RWPE2 (cell line): ENCODE data around the gene CIRBP.

Experiments used
- ATAC-seq: fragments of 200-7000 bp; cut with Tn5 transposase; 3 replicates; pipeline ENCODE4 v1.9.1; 2021; ENCODE audit warnings: low read depth
- DNase-seq: peaks from one replicate; pipeline ENCODE4 v3.0.0-alpha.2; 2020; ENCODE audit warnings: low spot score
- H3K27ac ChIP-seq: fragments of 450-650 bp; 2 replicates; pipeline ENCODE4 v1.5.1; 2017; ENCODE audit warnings: mild to moderate bottlenecking; ENCODE audit not compliant: poor library complexity, severe bottlenecking
- H3K27me3 ChIP-seq: fragments of 250-450 bp; sonication (Bioruptor Pico); 2 replicates; pipeline ENCODE4 v1.5.1; 2021; ENCODE audit warnings: mild to moderate bottlenecking, moderate library complexity; ENCODE audit not compliant: insufficient read depth, poor library complexity, severe bottlenecking
- H3K36me3 ChIP-seq: fragments of 250-450 bp; sonication (Bioruptor Pico); 2 replicates; pipeline ENCODE4 v1.5.1; 2020; ENCODE audit warnings: low read depth, mild to moderate bottlenecking, moderate library complexity
- H3K4me1 ChIP-seq: fragments of 250-450 bp; sonication (Bioruptor Pico); 2 replicates; pipeline ENCODE4 v1.5.1; 2021; ENCODE audit warnings: mild to moderate bottlenecking, moderate library complexity; ENCODE audit not compliant: insufficient read depth, poor library complexity, severe bottlenecking
- H3K4me3 ChIP-seq: fragments of 250-450 bp; sonication (Bioruptor Pico); 2 replicates; pipeline ENCODE4 v1.5.1; 2021; ENCODE audit warnings: mild to moderate bottlenecking, moderate library complexity; ENCODE audit not compliant: severe bottlenecking
- H3K9me3 ChIP-seq: fragments of 250-450 bp; sonication (Bioruptor Pico); 2 replicates; pipeline ENCODE4 v1.5.1; 2021; ENCODE audit warnings: mild to moderate bottlenecking, moderate library complexity; ENCODE audit not compliant: severe bottlenecking
- CTCF ChIP-seq: fragments of 450-650 bp; IDR thresholded peaks from one replicate; pipeline ENCODE4 v1.5.1; 2017; ENCODE audit warnings: mild to moderate bottlenecking, moderate library complexity; ENCODE audit not compliant: poor library complexity, severe bottlenecking

Gene CIRBP

GRCh38 chr19:1234955-1235380, 34.2 kb upstream of the CIRBP start:
- Histone ChIP-seq H3K27ac (no peak overlapping the region), H3K36me3 (peaks cover 16% of the 10 kb centered on the region), H3K4me3 (no peak overlapping the region), H3K4me1 (peaks cover 8% of the 10 kb centered on the region), H3K27me3 (no peaks in the 10 kb centered on the region), H3K9me3 (no peaks in the 10 kb centered on the region)
- ATAC-seq (no peak), DNase-seq (no peak)
- no peak for TF ChIP-seq CTCF

- no peaks in the 10 kb centered on the region for H3K27me3 ChIP-seq
- H3K27ac ChIP-seq = peak overlapping the region; percentile 97
- DNase-seq = no peak
- no peak for TF ChIP-seq CTCF
- H3K36me3 ChIP-seq = peaks cover 16% of the 10 kb centered on the region
- H3K4me1 ChIP-seq = peaks cover 9% of the 10 kb centered on the region
- ATAC-seq = 0 out of 3 replicates have a peak, but pooled peaks have one; percentile 22
- H3K4me3 ChIP-seq = peak overlapping the region; percentile 88
- H3K9me3 ChIP-seq = no peaks in the 10 kb centered on the region
These were observed 33.2 kb upstream of the CIRBP start for GRCh38 chr19:1235625-1236538.

- peak overlapping the region; percentile 88 for H3K4me3 ChIP-seq
- H3K4me1 ChIP-seq = peaks cover 13% of the 10 kb centered on the region
- DNase-seq = no peak
- no peak for ATAC-seq
- no peak for TF ChIP-seq CTCF
- H3K27me3 ChIP-seq = no peaks in the 10 kb centered on the region
- H3K36me3 ChIP-seq = peaks cover 16% of the 10 kb centered on the region
- peak overlapping the region; percentile 97 for H3K27ac ChIP-seq
- no peaks in the 10 kb centered on the region for H3K9me3 ChIP-seq
These were observed 32.6 kb upstream of the CIRBP start for GRCh38 chr19:1236576-1236975.

- Histone ChIP-seq H3K27ac (peak overlapping the region; percentile 97), H3K9me3 (no peaks in the 10 kb centered on the region), H3K4me3 (peak overlapping the region; percentile 88), H3K27me3 (no peaks in the 10 kb centered on the region), H3K36me3 (peaks cover 16% of the 10 kb centered on the region), H3K4me1 (peaks cover 7% of the 10 kb centered on the region)
- TF ChIP-seq CTCF = no peak
- ATAC-seq = no peak
- no peak for DNase-seq
These were observed 32.0 kb upstream of the CIRBP start for GRCh38 chr19:1237027-1237659.
